ENCODE results near the gene LDLRAP1. TPM values are rescaled to one million over a fixed set of nuclear protein-coding genes. Genes with fewer than 3 reads are reported as not detected.

LDLRAP1 gene
- polyA plus RNA-seq, 6 donors from 2014 or later, result 19.1 to 25.9 (median 20.5) TPM

- H3K4me1 Mint-ChIP-seq, result peaks cover 21 to 38% (median 26%) of the 10 kb centered on the region in 3 donors
- H3K27me3 Mint-ChIP-seq, result peaks cover 27 to 45% (median 43%) of the 10 kb centered on the region in 3 donors
- H3K4me3 Mint-ChIP-seq, result peak within 1 kb of the TSS; percentile 68 to 87 (median 81)
- no peaks in the 10 kb centered on the region for H3K36me3 Mint-ChIP-seq
- H3K9me3 Mint-ChIP-seq, result no peaks in the 10 kb centered on the region
- ATAC-seq (ENCODE audit: low read depth in 2 of 2) (peak; percentile 73 to 80), DNase-seq (peak; percentile 85)
- H3K27ac Mint-ChIP-seq, result peak within 1 kb of the TSS in 3 of 6 donors; percentile 2 to 60 (median 37)
Observed at GRCh38 chr1:25616095-25616986, 72.9 kb downstream of the LDLRAP1 start, which contains the start of gene MAN1C1. MAN1C1 (plus strand) TSS chr1:25616791; CDS start chr1:25617798, 1,007 bp downstream.

GRCh38 chr1:25616987-25617624 is 73.7 kb downstream of the LDLRAP1 start:
- ATAC-seq (ENCODE audit: low read depth in 2 of 2) (peak; percentile 7 to 8), DNase-seq (peak; percentile 17)
- H3K27ac Mint-ChIP-seq, result peak overlapping the region in 1 of 6 donors; percentile 37
- peak overlapping the region in 6 of 8 donors; percentile 43 to 87 (median 66) for H3K4me3 Mint-ChIP-seq
- no peaks in the 10 kb centered on the region for H3K36me3 Mint-ChIP-seq
- H3K4me1 Mint-ChIP-seq, result peaks cover 21 to 38% (median 26%) of the 10 kb centered on the region in 3 donors
- H3K9me3 Mint-ChIP-seq, result no peaks in the 10 kb centered on the region
- peaks cover 25 to 44% (median 43%) of the 10 kb centered on the region in 3 donors for H3K27me3 Mint-ChIP-seq

- H3K36me3 Mint-ChIP-seq, result no peaks in the 10 kb centered on the region
- H3K27ac Mint-ChIP-seq, result peak overlapping the region in 2 of 6 donors; percentile 19 to 37
- H3K4me1 Mint-ChIP-seq, result peaks cover 21 to 38% (median 26%) of the 10 kb centered on the region in 3 donors
- peak overlapping the region; percentile 68 to 92 (median 86) for H3K4me3 Mint-ChIP-seq
- H3K27me3 Mint-ChIP-seq, result peaks cover 23 to 48% (median 47%) of the 10 kb centered on the region in 3 donors
- DNase-seq, result peak; percentile 17
- no peak for ATAC-seq (ENCODE audit: low read depth in 2 of 2)
- no peaks in the 10 kb centered on the region for H3K9me3 Mint-ChIP-seq
Observed at GRCh38 chr1:25617625-25618432, 74.4 kb downstream of the LDLRAP1 start.

- H3K4me3 Mint-ChIP-seq, result peak overlapping the region; percentile 68 to 92 (median 86)
- H3K4me1 Mint-ChIP-seq, result peaks cover 21 to 38% (median 26%) of the 10 kb centered on the region in 3 donors
- H3K27ac Mint-ChIP-seq, result peak overlapping the region in 1 of 6 donors; percentile 37
- no peak for DNase-seq
- no peak for ATAC-seq (ENCODE audit: low read depth in 2 of 2)
- H3K9me3 Mint-ChIP-seq, result no peaks in the 10 kb centered on the region
- H3K27me3 Mint-ChIP-seq, result peaks cover 25 to 54% (median 53%) of the 10 kb centered on the region in 3 donors
- no peaks in the 10 kb centered on the region for H3K36me3 Mint-ChIP-seq
Observed at GRCh38 chr1:25618433-25618808, 75.0 kb downstream of the LDLRAP1 start.

Other genes starting within 250 kb of the LDLRAP1 start
- 100 to 1,000 TPM; 123 to 151 (median 137) TPM for gene TMEM50A, start 205.3 kb upstream of the LDLRAP1 start, polyA plus RNA-seq (ENCODE audit: low read depth in 6 of 6)
- under 1 TPM in 3 of 6 donors, not detected in 3; 0.23 to 0.70 (median 0.28) TPM for gene RHCE, start 122.8 kb upstream of the LDLRAP1 start, polyA plus RNA-seq (ENCODE audit: low read depth in 6 of 6)
- 1 to 10 TPM; 2.7 to 9.9 (median 7.2) TPM for gene MACO1, start 112.7 kb upstream of the LDLRAP1 start, polyA plus RNA-seq (ENCODE audit: low read depth in 6 of 6)
- under 1 TPM in 3 of 6 donors, not detected in 3; 0.16 to 0.52 (median 0.44) TPM for gene MAN1C1, start 73.2 kb downstream of the LDLRAP1 start, polyA plus RNA-seq (ENCODE audit: low read depth in 6 of 6)